H9 (cell line): ENCODE results near the gene ASB10. TPM values are rescaled to one million over a fixed set of nuclear protein-coding genes. Genes with fewer than 3 reads are reported as not detected.

ENCODE experiments used
- DNase-seq: peaks from one replicate; pipeline ENCODE4 v3.0.0-alpha.2; 2017
- H2AFZ ChIP-seq: one replicate; pipeline ENCODE4 v1.6.1; 2013; ENCODE audit warnings: mild to moderate bottlenecking, low read length, control low read depth, moderate library complexity
- H2AK5ac ChIP-seq: 2 replicates; pipeline ENCODE4 v1.6.1; 2013; ENCODE audit warnings: low read length, control low read depth, mixed read lengths; ENCODE audit not compliant: insufficient read length
- H2BK120ac ChIP-seq: one replicate; pipeline ENCODE4 v1.6.1; 2013; ENCODE audit warnings: low read depth, mild to moderate bottlenecking, low read length, control low read depth, inconsistent platforms; ENCODE audit not compliant: poor library complexity, severe bottlenecking
- H2BK12ac ChIP-seq: 2 replicates; pipeline ENCODE4 v1.6.1; 2013; ENCODE audit warnings: low read length, control low read depth, mixed read lengths, low read depth; ENCODE audit not compliant: insufficient read length
- H2BK15ac ChIP-seq: 2 replicates; pipeline ENCODE4 v1.6.1; 2013; ENCODE audit warnings: low read depth, low read length, control low read depth
- H2BK20ac ChIP-seq: one replicate; pipeline ENCODE4 v1.6.1; 2013; ENCODE audit warnings: low read depth, mild to moderate bottlenecking, low read length, control low read depth, inconsistent platforms; ENCODE audit not compliant: poor library complexity, severe bottlenecking
- H2BK5ac ChIP-seq: 2 replicates; pipeline ENCODE4 v1.6.1; 2013; ENCODE audit warnings: low read length, control low read depth, mixed read lengths; ENCODE audit not compliant: insufficient read length
- H3K14ac ChIP-seq: 2 replicates; pipeline ENCODE4 v1.6.1; 2013; ENCODE audit warnings: low read length, control low read depth; ENCODE audit not compliant: insufficient read depth
- H3K18ac ChIP-seq: 2 replicates; pipeline ENCODE4 v1.6.1; 2013; ENCODE audit warnings: low read depth, mild to moderate bottlenecking, mixed read lengths, low read length, control low read depth; ENCODE audit not compliant: insufficient read length
- H3K23ac ChIP-seq: 2 replicates; pipeline ENCODE4 v1.6.1; 2013; ENCODE audit warnings: low read length, control low read depth, mixed read lengths, low read depth; ENCODE audit not compliant: insufficient read length
- H3K23me2 ChIP-seq: 2 replicates; pipeline ENCODE4 v1.6.1; 2013; ENCODE audit warnings: low read depth, mild to moderate bottlenecking, mixed read lengths, low read length, control low read depth; ENCODE audit not compliant: insufficient read length, poor library complexity, severe bottlenecking
- H3K27ac ChIP-seq: 2 replicates; pipeline ENCODE4 v1.5.1; 2013; ENCODE audit warnings: low read length, control low read depth, mixed read lengths, low read depth; ENCODE audit not compliant: insufficient read length
- H3K27me3 ChIP-seq: 2 replicates; pipeline ENCODE4 v1.6.1; 2013; ENCODE audit warnings: low read length, control low read depth, inconsistent platforms; ENCODE audit not compliant: insufficient read depth
- H3K4ac ChIP-seq: 2 replicates; pipeline ENCODE4 v1.6.1; 2013; ENCODE audit warnings: low read depth, mild to moderate bottlenecking, control low read depth, inconsistent platforms, low read length, moderate library complexity
- H3K4me1 ChIP-seq: 2 replicates; pipeline ENCODE4 v1.6.1; 2013; ENCODE audit warnings: low read length, control low read depth, inconsistent platforms; ENCODE audit not compliant: insufficient read depth
- H3K4me2 ChIP-seq: 2 replicates; pipeline ENCODE4 v1.6.1; 2013; ENCODE audit warnings: low read length, control low read depth, mixed read lengths; ENCODE audit not compliant: insufficient read length, insufficient read depth
- H3K56ac ChIP-seq: 2 replicates; pipeline ENCODE4 v1.6.1; 2013; ENCODE audit warnings: low read depth, mild to moderate bottlenecking, mixed read lengths, low read length, control low read depth; ENCODE audit not compliant: insufficient read length
- H3K79me1 ChIP-seq: 2 replicates; pipeline ENCODE4 v1.6.1; 2013; ENCODE audit warnings: low read depth, mild to moderate bottlenecking, moderate library complexity, low read length, control low read depth, inconsistent platforms; ENCODE audit not compliant: insufficient read depth, poor library complexity, severe bottlenecking
- H3K79me2 ChIP-seq: 2 replicates; pipeline ENCODE4 v1.6.1; 2013; ENCODE audit warnings: low read length, control low read depth, inconsistent platforms; ENCODE audit not compliant: insufficient read depth
- H3K9ac ChIP-seq: 2 replicates; pipeline ENCODE4 v1.6.1; 2013; ENCODE audit warnings: low read length, control low read depth, mixed read lengths; ENCODE audit not compliant: insufficient read length; ENCODE audit errors: extremely low read depth
- H3K9me3 ChIP-seq: one replicate; pipeline ENCODE4 v1.6.1; 2013; ENCODE audit warnings: low read depth, low read length, inconsistent platforms; ENCODE audit not compliant: control insufficient read depth
- H3T11ph ChIP-seq: one replicate; pipeline ENCODE4 v1.6.1; 2013; ENCODE audit warnings: mild to moderate bottlenecking, low read length, control low read depth, inconsistent platforms
- H4K20me1 ChIP-seq: one replicate; pipeline ENCODE4 v1.6.1; 2013; ENCODE audit not compliant: control insufficient read depth, insufficient read length, insufficient read depth
- H4K5ac ChIP-seq: 2 replicates; pipeline ENCODE4 v1.6.1; 2013; ENCODE audit warnings: low read depth, mild to moderate bottlenecking, mixed read lengths, low read length, control low read depth; ENCODE audit not compliant: insufficient read length
- H4K8ac ChIP-seq: replicated peaks from 2 replicates; pipeline ENCODE4 v1.6.1; 2013; ENCODE audit warnings: low read length, control low read depth, mixed read lengths, low read depth; ENCODE audit not compliant: insufficient read length
- H4K91ac ChIP-seq: 2 replicates; pipeline ENCODE4 v1.6.1; 2013; ENCODE audit warnings: low read depth, mild to moderate bottlenecking, moderate library complexity, mixed read lengths, low read length, control low read depth; ENCODE audit not compliant: insufficient read length
- H3K27ac Mint-ChIP-seq, 3 experiments: 2 replicates in 2 of 3; 3 replicates in 1 of 3; pipeline ENCODE4 v1.8.0; 2020 to 2021; ENCODE audit warnings: mixed read lengths in 3 of 3, mild to moderate bottlenecking in 1 of 3, moderate library complexity in 1 of 3
- H3K27me3 Mint-ChIP-seq: 2 replicates; pipeline ENCODE4 v1.8.0; 2021; ENCODE audit warnings: low read depth, mild to moderate bottlenecking, moderate library complexity, mixed read lengths
- H3K36me3 Mint-ChIP-seq, 3 experiments: 2 replicates in 2 of 3; 3 replicates in 1 of 3; pipeline ENCODE4 v1.8.0; 2020 to 2021; ENCODE audit warnings: low read depth in 3 of 3, mixed read lengths in 3 of 3; ENCODE audit not compliant: insufficient read depth in 1 of 3
- H3K4me1 Mint-ChIP-seq, 2 experiments: 2 replicates each; pipeline ENCODE4 v1.8.0; 2020; ENCODE audit warnings: mixed read lengths in 2 of 2
- H3K4me3 Mint-ChIP-seq, 2 experiments: 2 replicates in 1 of 2; 3 replicates in 1 of 2; pipeline ENCODE4 v1.8.0; 2020 to 2021; ENCODE audit warnings: mild to moderate bottlenecking in 2 of 2, mixed read lengths in 2 of 2, moderate library complexity in 1 of 2
- H3K9me3 Mint-ChIP-seq, 2 experiments: 2 replicates in 1 of 2; 3 replicates in 1 of 2; pipeline ENCODE4 v1.8.0; 2020; ENCODE audit warnings: mild to moderate bottlenecking in 2 of 2, mixed read lengths in 2 of 2, moderate library complexity in 1 of 2
- WGBS: extraction: QIAGEN DNeasy Blood & Tissue Kit; methylation state at CpG from one replicate; pipeline ENCODE4 v1.1.7; 2013; ENCODE audit warnings: missing lambda C conversion rate, low lambda C conversion rate, mixed read lengths; ENCODE audit not compliant: insufficient read length; ENCODE audit errors: extremely low coverage; 5-methylcytosine and 5-hydroxymethylcytosine counted together
- total RNA-seq: library from RNA; stranded (reverse); gene quantifications from 2 replicates; pipeline ENCODE4 v1.2.1, GENCODE V29; 2021
- TF ChIP-seq, protein P1 (sequence below): fragments of 200-600 bp; sonication (generic); conservative IDR thresholded peaks from 3 replicates; pipeline ENCODE4 v1.8.0; 2021; ENCODE audit warnings: antibody characterized with exemption, mild to moderate bottlenecking

The ASB10 gene
- total RNA-seq, 1 experiment from 2014 or later: not detected

DNA sequence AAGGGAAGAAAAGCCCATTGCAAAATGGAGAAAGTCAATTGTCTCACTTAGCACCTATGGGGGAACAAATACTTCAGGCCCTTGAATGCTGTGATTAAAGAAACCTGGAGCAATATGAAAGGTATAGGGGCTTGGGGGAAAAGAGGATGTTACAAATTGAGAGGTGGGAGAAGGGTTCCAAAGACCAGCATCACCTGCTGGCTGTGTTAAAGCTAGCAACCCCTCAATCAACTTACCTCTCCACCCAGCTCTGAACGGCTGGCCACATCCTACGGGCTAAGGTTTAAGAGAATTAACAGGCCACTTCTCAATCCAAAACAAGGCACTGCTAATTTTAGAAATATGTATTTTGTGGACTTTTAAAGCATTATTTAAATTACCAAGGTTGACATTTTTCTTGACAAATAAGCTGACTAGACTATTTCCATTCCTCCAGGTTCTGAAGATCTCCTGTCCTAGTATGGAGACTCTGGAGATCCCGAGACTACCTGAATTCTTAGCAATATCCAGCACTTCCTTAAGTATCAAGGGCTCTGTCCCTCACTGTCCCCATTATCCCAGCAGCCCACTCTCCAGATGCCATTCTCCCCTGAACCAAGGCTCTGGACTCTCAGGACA lies 24.2 kb upstream of the ASB10 start:
- no peaks in the 10 kb centered on the region for H4K20me1 ChIP-seq
- no peak overlapping the region for H2BK5ac ChIP-seq
- Mint-ChIP-seq H3K9me3 (no peaks in the 10 kb centered on the region), H3K36me3 (peaks cover 26 to 48% (median 34%) of the 10 kb centered on the region in 3 experiments; a peak in 6 of 7 replicates), H3K27me3 (peaks cover 9% of the 10 kb centered on the region), H3K27ac (peak overlapping the region in 1 of 3 experiments; percentile 43; a peak in 1 of 7 replicates), H3K4me3 (no peak overlapping the region), H3K4me1 (peaks cover 13 to 16% of the 10 kb centered on the region in 2 experiments)
- H3K4me2 ChIP-seq: no peak overlapping the region
- H3K79me1 ChIP-seq: no peaks in the 10 kb centered on the region
- H3K9me3 ChIP-seq: no peaks in the 10 kb centered on the region
- no peak overlapping the region for H3K56ac ChIP-seq
- no peak overlapping the region for H2BK12ac ChIP-seq
- no peak overlapping the region for H2AFZ ChIP-seq
- H3K79me2 ChIP-seq: no peaks in the 10 kb centered on the region
- H3K27ac ChIP-seq: no peak overlapping the region
- WGBS: no CpG with 5 or more reads among the region's 3 CpGs
- no peak overlapping the region for H2BK15ac ChIP-seq
- no peak for DNase-seq
- peaks cover 5% of the 10 kb centered on the region; the same call in 1 of the 2 replicates for H3K4me1 ChIP-seq
- H3K23ac ChIP-seq: no peak overlapping the region
- H3K18ac ChIP-seq: no peak overlapping the region
- no peak overlapping the region for H4K5ac ChIP-seq
- no peak overlapping the region for H3K14ac ChIP-seq
- no peak overlapping the region for H3T11ph ChIP-seq
- H3K4ac ChIP-seq: no peak overlapping the region
- H3K9ac ChIP-seq: no peak overlapping the region
- H3K23me2 ChIP-seq: no peaks in the 10 kb centered on the region
- no peak overlapping the region for H2BK120ac ChIP-seq
- no peak overlapping the region for H4K8ac ChIP-seq
- no peak overlapping the region for H2AK5ac ChIP-seq
- no peak overlapping the region for H4K91ac ChIP-seq
- H2BK20ac ChIP-seq: no peak overlapping the region
- TF ChIP-seq, protein P1, sequence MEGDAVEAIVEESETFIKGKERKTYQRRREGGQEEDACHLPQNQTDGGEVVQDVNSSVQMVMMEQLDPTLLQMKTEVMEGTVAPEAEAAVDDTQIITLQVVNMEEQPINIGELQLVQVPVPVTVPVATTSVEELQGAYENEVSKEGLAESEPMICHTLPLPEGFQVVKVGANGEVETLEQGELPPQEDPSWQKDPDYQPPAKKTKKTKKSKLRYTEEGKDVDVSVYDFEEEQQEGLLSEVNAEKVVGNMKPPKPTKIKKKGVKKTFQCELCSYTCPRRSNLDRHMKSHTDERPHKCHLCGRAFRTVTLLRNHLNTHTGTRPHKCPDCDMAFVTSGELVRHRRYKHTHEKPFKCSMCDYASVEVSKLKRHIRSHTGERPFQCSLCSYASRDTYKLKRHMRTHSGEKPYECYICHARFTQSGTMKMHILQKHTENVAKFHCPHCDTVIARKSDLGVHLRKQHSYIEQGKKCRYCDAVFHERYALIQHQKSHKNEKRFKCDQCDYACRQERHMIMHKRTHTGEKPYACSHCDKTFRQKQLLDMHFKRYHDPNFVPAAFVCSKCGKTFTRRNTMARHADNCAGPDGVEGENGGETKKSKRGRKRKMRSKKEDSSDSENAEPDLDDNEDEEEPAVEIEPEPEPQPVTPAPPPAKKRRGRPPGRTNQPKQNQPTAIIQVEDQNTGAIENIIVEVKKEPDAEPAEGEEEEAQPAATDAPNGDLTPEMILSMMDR: peak; percentile 42; the same call in 2 of the 3 replicates
- H3K27me3 ChIP-seq: no peaks in the 10 kb centered on the region
